ENCODE results near the gene WDR70. TPM values are rescaled to one million over a fixed set of nuclear protein-coding genes. Genes with fewer than 3 reads are reported as not detected.
"Not testable (repeated sequence)": the region's sequence is repeated elsewhere in the genome, so short reads cannot be mapped to it uniquely, and the experiment has no call there.

The WDR70 gene
- total RNA-seq, 1 donor from 2014 or later: 17.6 TPM

DNA sequence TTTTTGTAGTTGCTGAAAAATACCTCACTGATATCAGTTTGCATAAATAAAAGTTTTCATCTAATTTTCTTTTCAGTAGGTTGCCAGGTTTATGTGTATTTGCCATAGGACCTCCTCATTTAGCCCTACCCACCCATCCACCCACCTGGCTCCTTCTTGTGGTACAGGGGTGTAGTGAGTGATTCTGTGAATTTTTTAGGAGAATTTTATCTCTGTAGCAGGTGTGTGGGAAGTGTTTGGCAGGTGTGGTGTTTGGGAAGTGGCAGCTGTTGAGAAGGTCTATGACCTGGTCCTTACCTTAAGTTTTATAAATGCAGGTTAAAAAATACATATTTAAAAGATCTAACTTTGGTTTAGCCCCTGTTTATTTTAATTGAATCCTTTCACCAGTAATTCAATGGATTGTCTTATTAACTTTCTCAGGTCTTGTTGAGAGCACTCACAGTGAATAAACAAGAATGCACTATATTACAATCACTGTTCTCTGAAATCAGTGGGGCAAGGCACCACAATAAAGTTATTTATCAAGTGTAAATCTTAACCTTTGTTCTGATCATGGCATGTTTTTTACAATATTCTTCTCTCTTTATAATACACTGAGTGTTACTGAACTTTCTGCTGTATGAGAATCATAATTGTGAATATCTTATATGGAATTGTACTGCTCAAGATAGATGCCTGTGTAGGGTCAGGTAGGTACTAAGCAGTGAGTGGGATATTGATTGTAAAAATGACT is 189.1 kb downstream of the WDR70 start:
- no peak for DNase-seq (ENCODE audit: extremely low read depth, low read depth, low spot score)

DNA sequence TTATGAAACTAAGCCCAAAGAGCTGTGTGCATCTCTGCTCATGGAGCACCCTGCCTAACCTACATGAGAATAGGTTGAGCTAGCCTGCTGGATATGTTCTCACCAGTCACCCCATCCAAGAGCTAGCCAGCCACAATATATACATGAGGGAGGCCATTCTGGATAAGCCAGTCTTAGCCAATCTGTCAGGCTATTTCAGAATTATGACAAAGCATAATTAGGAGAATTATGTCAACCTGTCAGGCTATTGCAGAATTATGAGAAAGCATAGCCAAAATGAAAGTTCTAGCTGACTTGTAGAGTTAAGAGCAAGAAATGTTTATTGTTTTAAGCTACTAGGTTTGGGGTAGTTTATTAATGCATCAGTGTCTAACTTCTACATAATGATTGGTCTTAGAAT is 189.8 kb downstream of the WDR70 start:
- DNase-seq (ENCODE audit: extremely low read depth, low read depth, low spot score): no peak

DNA sequence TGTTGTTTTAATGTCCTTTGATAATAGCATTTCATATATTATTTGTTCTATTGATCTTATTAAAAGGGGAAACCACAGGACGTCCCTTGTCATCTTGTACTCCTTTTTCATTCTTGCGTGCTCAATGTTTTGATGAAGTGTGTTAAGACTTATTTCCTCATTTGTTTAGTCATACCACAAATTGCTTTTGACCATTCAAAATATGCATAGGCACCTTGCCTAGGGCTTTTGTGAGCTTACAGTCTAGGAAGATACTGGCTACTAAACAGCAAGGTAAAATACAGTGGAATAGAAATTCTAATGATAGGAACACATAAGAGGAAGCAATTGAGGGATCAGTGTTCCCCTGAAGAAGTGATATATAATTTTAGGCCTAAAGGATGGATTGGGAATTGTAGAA is 190.3 kb downstream of the WDR70 start:
- no peak for DNase-seq (ENCODE audit: extremely low read depth, low read depth, low spot score)

DNA sequence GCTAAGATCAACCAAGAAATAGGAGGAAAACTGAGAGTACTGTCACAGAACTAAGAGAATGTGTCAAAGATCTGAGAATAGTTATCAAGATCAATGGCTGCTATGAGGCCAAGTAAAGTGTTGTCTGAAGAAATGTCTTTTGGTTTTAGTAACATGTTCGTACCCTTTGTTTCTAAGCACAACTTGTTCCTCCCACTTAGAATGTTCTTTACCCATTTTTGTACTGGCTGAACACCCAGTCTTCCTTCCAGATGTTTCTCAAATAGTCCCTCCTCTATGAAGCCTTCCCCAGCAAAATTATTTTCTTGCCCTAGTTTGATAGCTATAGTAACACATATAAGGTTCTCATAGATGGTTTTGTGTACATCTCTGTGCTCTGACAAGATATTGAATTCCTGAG is 191.5 kb downstream of the WDR70 start:
- DNase-seq (ENCODE audit: extremely low read depth, low read depth, low spot score): no peak

DNA sequence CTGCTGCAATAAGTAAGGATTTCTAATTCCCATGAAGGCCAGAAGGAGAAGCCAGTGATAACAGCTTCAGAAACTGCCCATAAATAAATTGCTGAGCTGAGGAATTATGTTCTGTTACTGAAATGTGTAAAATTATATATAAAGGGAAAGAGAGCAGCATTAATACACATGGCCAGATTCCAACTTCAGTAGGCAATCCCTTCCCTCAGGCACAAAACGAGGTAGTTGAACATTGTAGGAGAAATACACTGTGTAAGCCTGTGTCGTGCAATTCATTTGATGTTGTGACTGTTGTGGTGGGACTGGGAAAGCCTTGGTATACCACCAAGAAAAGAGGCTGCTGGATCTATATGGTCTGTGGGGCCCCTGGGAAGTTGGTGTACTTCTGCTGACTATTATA is 192.9 kb downstream of the WDR70 start:
- DNase-seq (ENCODE audit: extremely low read depth, low read depth, low spot score): no peak

DNA sequence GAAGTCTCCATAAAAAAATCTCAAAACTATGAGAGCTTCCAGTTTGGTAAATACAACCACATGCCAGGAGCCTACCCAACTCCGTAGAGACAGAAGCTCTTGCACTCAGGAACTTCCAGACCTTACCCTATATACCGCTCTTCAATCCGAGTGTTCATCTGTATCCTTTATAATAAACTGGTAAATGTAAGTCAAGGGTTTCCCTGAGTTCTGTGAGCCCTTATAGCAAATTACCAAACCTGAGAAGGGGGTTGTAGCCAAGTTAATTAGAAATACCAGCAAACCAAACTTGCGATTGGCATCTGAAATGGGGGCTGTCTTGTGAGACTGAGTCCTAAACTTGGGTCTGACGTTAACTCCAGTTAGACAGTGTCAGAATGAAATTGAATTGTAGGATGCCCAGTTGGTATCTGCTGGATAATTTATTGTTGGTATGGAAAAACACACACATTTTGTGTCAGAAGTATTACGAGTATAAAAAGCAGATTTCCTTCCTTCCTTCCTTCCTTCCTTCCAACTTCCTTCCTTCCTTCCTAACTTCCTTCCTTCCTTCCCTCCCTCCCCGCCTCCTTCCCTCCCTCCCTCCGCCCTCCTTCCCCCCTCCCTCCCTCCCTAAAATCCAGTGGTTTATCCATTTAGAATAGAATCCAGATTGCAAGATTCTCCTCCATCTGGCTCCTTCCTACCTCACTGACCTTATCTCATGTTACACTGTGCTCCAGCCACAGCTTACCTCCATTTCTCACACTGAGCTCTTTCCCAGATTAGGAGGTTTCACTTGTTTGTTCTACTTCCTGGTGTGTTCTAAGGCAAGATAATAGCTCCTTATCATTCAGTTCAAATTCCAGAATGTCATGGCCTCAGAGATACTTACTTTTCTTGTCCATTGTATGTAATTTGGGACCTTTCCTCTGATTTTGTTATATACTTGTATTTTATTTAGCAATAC is 196.7 kb downstream of the WDR70 start:
- no peak for DNase-seq (ENCODE audit: extremely low read depth, low read depth, low spot score)

DNA sequence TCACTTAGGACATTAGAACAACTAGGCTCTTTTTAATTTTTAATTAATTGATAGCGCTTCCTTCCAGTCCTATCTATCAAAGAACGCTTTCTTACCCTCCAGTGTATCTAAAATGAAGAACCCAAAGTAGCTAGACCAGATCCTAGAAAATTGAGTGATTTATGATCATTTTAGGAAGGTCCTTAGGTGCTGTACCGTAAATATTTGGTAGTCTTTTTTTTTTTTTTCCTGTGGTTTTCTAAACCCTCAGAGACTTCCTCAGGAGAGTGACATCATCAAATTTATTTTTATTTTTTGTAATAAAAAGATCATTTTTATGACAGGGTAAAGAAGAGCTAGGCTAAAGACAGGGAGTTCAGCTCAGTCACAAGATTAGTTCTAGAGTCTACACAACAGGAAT is 197.4 kb downstream of the WDR70 start:
- no peak for DNase-seq (ENCODE audit: extremely low read depth, low read depth, low spot score)

DNA sequence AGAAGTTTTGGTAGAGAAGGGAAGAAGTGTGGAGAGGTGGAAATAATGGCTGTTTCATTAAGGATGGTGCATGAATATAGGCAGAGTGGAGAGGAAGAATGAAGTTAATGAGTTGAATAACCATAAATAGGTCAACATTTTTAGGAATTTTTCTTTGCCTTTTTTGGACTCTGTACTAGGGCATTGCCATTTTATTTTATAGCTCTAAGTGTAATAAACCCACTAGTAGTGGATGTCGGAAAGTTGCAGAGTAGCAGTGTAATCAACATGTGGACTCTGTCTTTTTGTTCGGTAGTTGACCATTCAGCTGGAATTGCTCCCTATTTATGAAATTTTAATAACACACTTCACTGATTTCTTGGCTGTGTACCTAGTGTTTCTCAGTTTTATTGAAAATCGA is 199.1 kb downstream of the WDR70 start:
- no peak for DNase-seq (ENCODE audit: extremely low read depth, low read depth, low spot score)

DNA sequence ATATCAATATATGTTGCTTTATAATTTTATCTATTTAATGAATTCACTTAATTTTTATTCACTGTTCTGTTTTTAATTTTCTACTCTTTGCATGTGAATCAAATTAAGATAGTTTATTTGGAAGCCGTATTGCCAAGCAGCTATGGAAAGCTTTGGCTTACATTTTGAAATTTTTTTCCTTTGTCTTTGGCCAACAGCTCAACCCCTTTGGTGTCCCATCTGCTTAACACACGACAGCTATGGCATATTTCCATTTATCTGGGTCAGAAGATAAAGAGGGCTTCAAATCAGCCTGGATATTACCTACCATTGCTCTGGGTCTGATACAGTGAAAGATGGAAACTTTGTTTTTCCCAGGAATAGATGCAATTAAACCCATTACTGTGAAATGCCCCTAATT is 201.0 kb downstream of the WDR70 start:
- DNase-seq (ENCODE audit: extremely low read depth, low read depth, low spot score): no peak

DNA sequence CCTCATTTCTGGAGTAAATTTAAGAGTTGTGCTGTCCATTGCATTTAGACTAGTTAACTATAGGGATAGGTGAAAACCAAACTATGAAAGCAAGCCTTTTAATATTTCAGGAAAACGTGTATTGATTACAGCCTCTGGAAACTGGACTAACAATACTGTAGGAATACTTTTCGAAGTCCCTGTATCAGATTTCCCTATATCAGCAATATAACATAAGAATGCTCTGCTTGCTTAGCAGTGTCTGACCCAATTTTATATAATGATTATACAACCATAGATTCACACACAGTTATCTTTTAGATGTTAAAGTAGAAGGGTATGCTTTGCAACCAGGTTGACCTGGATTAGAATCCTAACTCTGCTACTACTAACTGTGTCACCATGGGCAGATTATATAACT is 203.1 kb downstream of the WDR70 start:
- DNase-seq (ENCODE audit: extremely low read depth, low read depth, low spot score): no peak

DNA sequence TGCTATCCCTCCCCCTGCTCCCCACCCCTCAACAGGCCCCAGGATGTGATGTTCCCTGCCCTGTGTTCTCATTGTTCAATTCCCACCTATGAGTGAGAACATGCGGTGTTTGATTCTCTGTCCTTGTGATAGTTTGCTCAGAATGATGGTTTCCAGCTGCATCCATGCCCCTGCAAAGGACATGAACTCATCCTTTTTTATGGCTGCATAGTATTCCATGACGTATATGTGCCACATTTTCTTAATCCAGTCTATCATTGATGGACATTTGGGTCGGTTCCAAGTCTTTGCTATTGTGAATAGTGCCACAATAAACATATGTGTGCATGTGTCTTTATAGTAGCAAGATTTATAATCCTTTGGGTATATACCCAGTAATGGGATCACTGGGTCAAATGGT is 214.2 kb downstream of the WDR70 start:
- not testable (repeated sequence) for DNase-seq (ENCODE audit: extremely low read depth, low read depth, low spot score)

DNA sequence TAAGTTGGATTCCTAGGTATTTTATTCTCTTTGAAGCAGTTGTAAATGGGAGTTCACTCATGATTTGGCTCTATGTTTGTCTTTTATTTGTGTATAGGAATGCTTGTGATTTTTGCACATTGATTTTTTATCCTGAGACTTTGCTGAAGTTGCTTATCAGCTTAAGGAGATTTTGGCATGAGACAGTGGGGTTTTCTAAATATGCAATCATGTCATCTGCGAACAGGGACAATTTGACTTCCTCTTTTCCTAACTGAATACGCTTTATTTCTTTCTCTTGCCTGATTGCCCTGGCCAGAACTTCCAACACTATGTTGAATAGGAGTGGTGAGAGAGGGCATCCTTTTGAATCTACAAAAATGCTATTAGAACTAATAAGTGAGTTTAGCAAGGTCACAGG is 215.7 kb downstream of the WDR70 start:
- DNase-seq (ENCODE audit: extremely low read depth, low read depth, low spot score): not testable (repeated sequence)

DNA sequence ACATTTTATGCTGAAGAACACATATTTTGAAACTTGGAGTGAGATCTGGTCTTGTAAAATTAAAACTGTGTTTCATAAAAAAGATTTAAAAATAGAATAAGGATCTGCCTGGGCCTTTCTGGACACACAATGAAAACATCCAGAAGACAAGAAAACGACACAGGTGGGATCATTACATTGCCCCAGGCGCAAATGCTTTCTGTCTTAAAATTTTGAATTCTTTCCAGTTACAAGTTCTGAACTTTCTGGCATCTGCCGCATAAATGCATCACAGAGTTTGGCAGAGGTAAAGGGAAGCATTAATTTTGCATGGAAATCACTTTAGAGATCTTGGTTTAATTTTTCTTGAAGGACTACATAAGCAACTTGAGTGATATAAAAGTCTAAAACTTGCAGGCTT is 219.6 kb downstream of the WDR70 start:
- no peak for DNase-seq (ENCODE audit: extremely low read depth, low read depth, low spot score)

DNA sequence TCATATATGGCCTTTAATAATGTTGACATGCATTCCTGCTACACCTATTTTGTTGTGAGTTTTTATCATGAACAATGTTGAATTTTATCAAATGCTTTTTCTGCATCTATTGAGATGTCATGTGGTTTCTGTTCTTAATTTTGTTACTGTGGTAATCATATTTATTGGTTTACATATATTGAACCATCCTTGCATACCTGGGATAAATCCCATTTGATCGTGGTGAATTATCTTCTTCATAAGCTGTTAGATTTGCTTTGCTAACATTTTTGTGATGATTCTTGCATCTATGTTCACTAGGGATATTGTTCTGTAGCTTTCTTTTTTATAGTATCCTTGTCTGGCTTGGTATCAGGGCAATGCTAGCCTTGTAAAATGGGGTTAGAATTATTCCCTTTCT is 222.0 kb downstream of the WDR70 start:
- DNase-seq (ENCODE audit: extremely low read depth, low read depth, low spot score): no peak

DNA sequence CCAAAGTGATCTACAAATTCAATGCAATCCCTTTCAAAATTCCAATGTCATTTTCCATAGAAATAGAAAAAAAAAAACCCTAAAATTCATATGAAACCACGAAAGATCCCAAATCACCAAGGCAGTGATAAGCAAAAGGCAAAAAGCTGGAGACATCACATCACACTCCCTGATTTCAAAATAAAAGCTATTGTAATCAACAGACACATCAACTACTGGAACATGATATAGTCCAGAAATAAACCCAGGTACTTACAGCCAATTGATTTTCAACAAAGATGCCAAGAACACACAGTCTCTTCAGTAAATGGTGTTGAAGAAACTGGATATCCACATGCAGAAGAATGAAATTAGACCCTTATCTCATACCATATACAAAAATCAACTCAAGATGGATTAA is 224.0 kb downstream of the WDR70 start:
- no peak for DNase-seq (ENCODE audit: extremely low read depth, low read depth, low spot score)

DNA sequence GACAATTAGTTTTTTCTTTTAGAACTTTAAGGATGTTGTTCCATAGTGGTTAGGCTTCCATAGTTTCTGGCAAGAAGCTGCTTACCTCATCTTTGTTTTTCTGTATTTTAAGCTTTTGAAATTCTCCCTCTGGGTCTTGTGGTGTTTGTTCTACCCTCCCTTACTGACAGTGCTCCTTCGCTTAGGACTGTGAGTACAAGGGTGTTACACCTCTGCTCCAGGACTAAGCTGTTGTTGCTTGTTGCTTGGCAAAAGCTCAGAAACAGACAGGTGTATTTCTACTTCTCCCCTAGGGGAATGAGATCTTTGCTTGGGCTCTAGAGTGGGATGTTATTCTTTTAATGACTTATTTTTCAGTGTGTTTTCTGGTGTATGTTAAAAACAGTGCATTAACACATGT is 225.2 kb downstream of the WDR70 start:
- DNase-seq (ENCODE audit: extremely low read depth, low read depth, low spot score): no peak

DNA sequence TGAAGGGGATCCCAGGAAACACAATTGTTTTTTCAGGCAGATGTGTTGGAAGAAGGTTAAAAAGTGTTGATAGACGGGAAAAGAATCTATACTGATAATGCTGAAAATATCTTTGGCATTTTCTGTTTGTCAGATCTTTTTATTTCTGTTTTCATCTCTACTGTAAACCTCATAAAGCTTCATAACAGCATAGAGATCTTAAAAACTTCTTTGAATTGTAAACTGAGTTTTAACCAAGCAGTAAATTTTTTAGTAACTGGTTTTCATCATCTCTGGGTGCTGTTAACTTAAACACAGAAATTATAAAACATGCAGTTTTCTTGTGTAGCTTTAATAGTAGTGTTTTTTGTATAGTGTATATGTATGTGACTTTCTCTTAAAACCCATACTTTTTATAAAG is 227.0 kb downstream of the WDR70 start:
- no peak for DNase-seq (ENCODE audit: extremely low read depth, low read depth, low spot score)

DNA sequence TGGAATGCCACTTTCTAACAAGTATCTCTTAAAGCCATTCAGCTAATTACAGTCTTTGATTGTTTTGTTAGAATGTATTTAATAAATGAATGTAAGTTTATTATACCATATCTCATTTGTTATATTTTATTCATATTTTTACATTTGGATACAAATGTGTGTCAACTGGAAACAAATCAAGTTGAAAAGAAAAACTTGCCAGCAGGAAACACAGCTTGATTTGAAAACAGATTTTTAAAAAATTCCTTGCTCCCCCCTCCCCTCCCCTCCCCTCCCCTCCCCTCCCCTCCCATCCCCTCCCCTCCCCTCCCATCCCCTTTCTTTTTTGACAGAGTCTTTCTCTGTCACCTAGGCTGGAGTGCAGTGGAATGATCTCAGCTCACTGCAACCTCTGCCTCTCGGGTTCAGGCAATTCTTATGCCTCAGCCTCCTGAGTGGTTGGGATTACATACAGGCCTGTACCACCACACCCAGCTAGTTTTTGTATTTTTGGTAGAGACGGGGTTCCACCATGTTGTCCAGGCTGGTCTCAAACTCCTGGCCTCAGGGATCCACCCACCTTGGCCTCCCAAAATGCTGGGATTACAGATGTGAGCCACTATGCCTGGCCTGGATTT is 227.6 kb downstream of the WDR70 start:
- no peak for DNase-seq (ENCODE audit: extremely low read depth, low read depth, low spot score)

DNA sequence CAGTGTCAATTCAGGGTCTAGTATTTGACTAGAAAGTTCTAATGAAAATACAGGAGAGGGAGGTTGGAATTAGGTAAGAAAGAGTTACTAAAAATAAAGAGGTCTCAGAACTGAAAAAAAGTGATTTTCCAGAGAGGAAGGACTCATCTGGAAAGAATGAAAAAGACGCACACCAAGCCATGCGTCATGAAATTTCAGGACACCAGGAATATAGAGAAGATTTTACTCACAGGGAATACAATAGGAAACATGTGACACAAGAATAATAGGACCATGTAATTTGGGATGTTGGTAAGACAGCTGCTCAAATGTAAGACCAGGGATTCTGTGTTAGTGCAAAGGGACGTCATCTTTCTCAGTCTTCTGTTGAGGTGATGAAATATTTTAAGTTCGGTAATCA is 236.1 kb downstream of the WDR70 start:
- DNase-seq (ENCODE audit: extremely low read depth, low read depth, low spot score): peak; percentile 23

DNA sequence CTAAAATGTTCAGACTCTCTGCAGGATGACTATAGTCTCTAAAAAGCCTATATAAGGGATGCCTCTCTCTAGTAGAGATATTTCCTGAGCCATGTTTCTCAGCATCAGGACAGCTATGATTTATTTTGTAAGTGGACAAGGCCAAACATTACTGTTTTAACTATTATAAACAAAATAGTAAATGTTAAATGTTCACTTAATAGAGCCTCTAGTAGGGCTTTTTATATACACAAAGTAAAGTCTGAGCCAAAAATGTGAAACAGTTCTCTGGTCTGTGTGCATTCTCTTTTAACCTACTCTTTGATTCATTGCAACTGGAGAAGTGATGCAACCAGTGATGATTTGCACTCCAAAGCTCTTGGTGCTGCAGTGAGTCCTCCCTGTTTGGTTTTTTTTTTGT is 240.2 kb downstream of the WDR70 start:
- DNase-seq (ENCODE audit: extremely low read depth, low read depth, low spot score): no peak

DNA sequence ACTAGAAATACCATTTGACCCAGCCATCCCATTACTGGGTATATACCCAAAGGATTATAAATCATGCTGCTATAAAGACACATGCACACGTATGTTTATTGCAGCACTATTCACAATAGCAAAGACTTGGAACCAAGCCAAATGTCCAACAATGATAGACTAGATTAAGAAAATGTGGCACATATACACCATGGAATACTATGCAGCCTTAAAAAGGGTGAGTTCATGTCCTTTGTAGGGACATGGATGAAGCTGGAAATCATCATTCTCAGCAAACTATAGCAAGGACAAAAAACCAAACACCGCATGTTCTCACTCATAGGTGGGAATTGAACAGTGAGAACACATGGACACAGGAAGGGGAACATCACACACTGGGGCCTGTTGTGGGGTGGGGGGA is 243.2 kb downstream of the WDR70 start:
- not testable (repeated sequence) for DNase-seq (ENCODE audit: extremely low read depth, low read depth, low spot score)

DNA sequence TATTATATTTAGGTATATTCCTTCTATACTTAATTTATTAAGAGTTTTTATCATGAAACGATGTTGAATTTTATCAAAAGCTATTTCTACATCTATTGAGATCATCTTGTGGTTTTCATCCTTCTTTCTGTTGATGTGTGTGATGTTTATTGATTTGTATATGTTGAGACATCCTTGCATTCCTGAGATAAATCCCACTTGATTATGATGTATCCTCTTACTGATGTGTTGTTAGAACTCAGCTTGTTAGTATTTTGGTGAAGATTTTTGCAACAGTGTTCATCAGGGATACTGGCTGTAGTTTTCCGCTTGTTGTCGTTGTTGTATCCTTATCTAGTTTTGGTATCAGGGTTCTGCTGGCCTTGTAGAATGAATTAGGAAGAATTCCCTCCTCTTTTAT is 247.1 kb downstream of the WDR70 start:
- DNase-seq (ENCODE audit: extremely low read depth, low read depth, low spot score): no peak

Data from glomerular endothelial cell (primary cell).